Smooth muscle cell (in vitro differentiated cells): ENCODE measurements around the gene GFPT2. TPM values are rescaled to one million over a fixed set of nuclear protein-coding genes. Genes with fewer than 3 reads are reported as not detected.

Experiments used
- DNase-seq: peaks from one replicate; lab custom pipeline; 2025; ENCODE audit not compliant: unreplicated experiment; lab: John Stamatoyannopoulos, UW
- H2AFZ ChIP-seq: fragments of 200-600 bp; sonication (generic); 2 replicates; pipeline ENCODE4 v1.6.0; 2016; ENCODE audit warnings: antibody characterized with exemption, low read depth, mild to moderate bottlenecking
- H3F3A ChIP-seq: fragments of 200-600 bp; sonication (generic); 2 replicates; pipeline ENCODE4 v1.6.0; 2017; ENCODE audit warnings: antibody characterized with exemption, low read depth
- H3K27ac ChIP-seq: fragments of 200-600 bp; sonication (generic); 2 replicates; pipeline ENCODE4 v1.5.1; 2016; ENCODE audit warnings: low read depth, mild to moderate bottlenecking
- H3K27me3 ChIP-seq: fragments of 200-600 bp; sonication (generic); 2 replicates; pipeline ENCODE4 v1.6.1; 2016; ENCODE audit warnings: low read depth, mild to moderate bottlenecking
- H3K36me3 ChIP-seq: fragments of 200-600 bp; sonication (generic); 2 replicates; pipeline ENCODE4 v1.5.1; 2016; ENCODE audit warnings: low read depth
- H3K4me1 ChIP-seq: fragments of 200-600 bp; sonication (generic); 2 replicates; pipeline ENCODE4 v1.5.1; 2016; ENCODE audit warnings: low read depth
- H3K4me2 ChIP-seq: fragments of 200-600 bp; sonication (generic); 2 replicates; pipeline ENCODE4 v1.6.0; 2016; ENCODE audit warnings: mild to moderate bottlenecking
- H3K4me3 ChIP-seq: fragments of 200-600 bp; sonication (generic); 2 replicates; pipeline ENCODE4 v1.5.1; 2016; ENCODE audit warnings: mild to moderate bottlenecking
- H3K79me2 ChIP-seq: fragments of 200-600 bp; sonication (generic); 2 replicates; pipeline ENCODE4 v1.6.0; 2016; ENCODE audit warnings: low read depth, mild to moderate bottlenecking
- H3K9ac ChIP-seq: fragments of 200-600 bp; sonication (generic); 2 replicates; pipeline ENCODE4 v1.6.0; 2016; ENCODE audit warnings: low read depth
- H3K9me3 ChIP-seq: fragments of 200-600 bp; sonication (generic); replicated peaks from 2 replicates; pipeline ENCODE4 v1.5.1; 2016; ENCODE audit warnings: low read depth
- H4K20me1 ChIP-seq: fragments of 200-600 bp; sonication (generic); 2 replicates; pipeline ENCODE4 v1.6.0; 2016; ENCODE audit warnings: low read depth
- WGBS: methylation state at CpG from one replicate; pipeline ENCODE4 v1.1.7; 2016; ENCODE audit warnings: low lambda C conversion rate; 5-methylcytosine and 5-hydroxymethylcytosine counted together
- polyA plus RNA-seq: library from polyadenylated mRNA; unstranded; fragments of >200 nt; fragmentation: Nextera tagmentation; extraction: Ambion mirVana; gene quantifications from 2 replicates; pipeline ENCODE4 v1.2.1, GENCODE V29; 2016
- total RNA-seq: library from RNA; depleted of rRNA; stranded (reverse); fragments of >200 nt; gene quantifications from 2 replicates; pipeline ENCODE4 v1.2.3, GENCODE V29; 2014
- TF ChIP-seq, protein P1 (sequence below): fragments of 200-600 bp; sonication (generic); IDR thresholded peaks from 2 replicates; pipeline ENCODE4 v1.5.1; 2017; ENCODE audit warnings: borderline replicate concordance, mild to moderate bottlenecking, antibody characterized with exemption; ENCODE audit not compliant: insufficient read depth, poor library complexity, severe bottlenecking

Gene GFPT2
- total and polyA plus RNA-seq, 2 experiments from 2014 or later, result 137 to 243 TPM

DNA sequence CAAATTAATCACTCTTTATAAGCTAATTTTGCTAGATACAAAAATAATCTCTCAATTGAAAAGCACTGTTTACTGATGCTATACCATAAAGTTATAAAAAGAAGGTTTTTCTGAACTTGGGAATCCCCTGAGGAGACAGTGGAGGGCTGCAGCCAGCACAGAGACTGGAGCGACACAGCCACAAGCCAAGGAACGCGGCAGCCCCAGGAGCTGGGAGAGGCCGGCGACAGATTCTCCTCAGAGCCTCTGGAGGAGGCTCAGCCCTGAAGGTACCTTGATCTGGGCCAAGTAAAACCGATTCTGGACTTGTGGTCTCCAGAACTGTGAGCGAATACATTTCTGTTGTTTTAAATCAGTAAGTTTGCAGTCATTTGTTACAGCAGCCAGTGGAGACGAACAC, 3.7 kb downstream of the GFPT2 start:
- Histone ChIP-seq H3K27me3 (peaks cover 5% of the 10 kb centered on the region), H3K27ac (peak overlapping the region; percentile 66), H3K4me1 (peaks cover 40% of the 10 kb centered on the region), H3K9ac (peak overlapping the region; percentile 9), H4K20me1 (peaks cover 87% of the 10 kb centered on the region), H3K4me3 (peak overlapping the region; percentile 62), H3K9me3 (no peaks in the 10 kb centered on the region), H2AFZ (no peak overlapping the region), H3K4me2 (peak overlapping the region; percentile 97), H3F3A (peaks cover 5% of the 10 kb centered on the region), H3K36me3 (no peaks in the 10 kb centered on the region), H3K79me2 (peaks cover 87% of the 10 kb centered on the region)
- no peak for DNase-seq
- TF ChIP-seq, protein P1, sequence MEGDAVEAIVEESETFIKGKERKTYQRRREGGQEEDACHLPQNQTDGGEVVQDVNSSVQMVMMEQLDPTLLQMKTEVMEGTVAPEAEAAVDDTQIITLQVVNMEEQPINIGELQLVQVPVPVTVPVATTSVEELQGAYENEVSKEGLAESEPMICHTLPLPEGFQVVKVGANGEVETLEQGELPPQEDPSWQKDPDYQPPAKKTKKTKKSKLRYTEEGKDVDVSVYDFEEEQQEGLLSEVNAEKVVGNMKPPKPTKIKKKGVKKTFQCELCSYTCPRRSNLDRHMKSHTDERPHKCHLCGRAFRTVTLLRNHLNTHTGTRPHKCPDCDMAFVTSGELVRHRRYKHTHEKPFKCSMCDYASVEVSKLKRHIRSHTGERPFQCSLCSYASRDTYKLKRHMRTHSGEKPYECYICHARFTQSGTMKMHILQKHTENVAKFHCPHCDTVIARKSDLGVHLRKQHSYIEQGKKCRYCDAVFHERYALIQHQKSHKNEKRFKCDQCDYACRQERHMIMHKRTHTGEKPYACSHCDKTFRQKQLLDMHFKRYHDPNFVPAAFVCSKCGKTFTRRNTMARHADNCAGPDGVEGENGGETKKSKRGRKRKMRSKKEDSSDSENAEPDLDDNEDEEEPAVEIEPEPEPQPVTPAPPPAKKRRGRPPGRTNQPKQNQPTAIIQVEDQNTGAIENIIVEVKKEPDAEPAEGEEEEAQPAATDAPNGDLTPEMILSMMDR, result no peak
- 86% methylated on average over 8 of the region's 8 CpGs for WGBS

DNA sequence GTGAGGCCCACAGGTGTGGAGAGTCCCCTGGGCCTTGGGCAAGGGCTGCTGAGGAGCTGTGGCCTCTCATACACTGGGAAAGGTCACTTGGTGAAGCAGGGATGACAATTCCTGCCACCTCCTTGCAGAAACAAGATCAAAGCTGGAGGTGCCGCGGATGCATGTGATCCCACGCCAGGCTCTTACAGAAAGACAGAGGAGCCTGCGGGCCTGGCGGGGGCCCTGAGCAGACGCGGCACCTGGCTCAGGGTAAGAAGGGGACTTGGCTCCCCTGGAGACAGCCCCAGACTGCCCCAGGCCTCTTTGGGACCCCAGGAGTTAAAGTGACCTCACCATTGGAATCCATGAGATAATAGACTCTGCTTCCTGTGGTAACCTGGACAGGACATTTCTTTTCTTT, 4.8 kb downstream of the GFPT2 start:
- H3F3A ChIP-seq, result peaks cover 10% of the 10 kb centered on the region
- 84% methylated on average over 7 of the region's 7 CpGs for WGBS
- no peaks in the 10 kb centered on the region for H3K9me3 ChIP-seq
- no peak overlapping the region for H3K9ac ChIP-seq
- peaks cover 5% of the 10 kb centered on the region for H3K27me3 ChIP-seq
- no peaks in the 10 kb centered on the region for H3K36me3 ChIP-seq
- no peak overlapping the region for H3K4me3 ChIP-seq
- peak overlapping the region; percentile 66 for H3K27ac ChIP-seq
- no peak for DNase-seq
- H3K4me2 ChIP-seq, result peak overlapping the region; percentile 97
- TF ChIP-seq, protein P1, result no peak
- peaks cover 96% of the 10 kb centered on the region for H3K79me2 ChIP-seq
- H3K4me1 ChIP-seq, result peaks cover 43% of the 10 kb centered on the region
- peaks cover 98% of the 10 kb centered on the region for H4K20me1 ChIP-seq
- H2AFZ ChIP-seq, result no peak overlapping the region

DNA sequence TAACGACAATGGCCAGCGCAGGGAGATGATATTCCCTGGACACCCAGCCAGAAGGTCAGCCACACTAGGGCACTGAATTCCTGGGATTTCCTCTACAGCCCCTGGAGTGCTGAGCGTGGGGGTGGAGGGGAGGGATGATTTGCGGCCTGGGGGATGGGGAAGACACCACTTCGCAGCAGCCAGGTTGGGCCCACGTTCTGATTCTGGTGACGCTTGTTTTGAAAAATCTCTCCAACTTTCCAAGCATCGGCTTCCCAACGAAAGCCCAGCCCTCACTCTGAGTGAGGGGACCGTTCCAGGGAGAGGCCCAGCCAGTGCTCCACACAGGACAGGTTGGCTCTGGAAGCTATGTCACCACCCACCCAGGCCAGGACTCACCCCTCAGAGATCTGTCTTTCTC, 5.4 kb downstream of the GFPT2 start:
- Histone ChIP-seq H4K20me1 (peaks cover 100% of the 10 kb centered on the region), H3K27me3 (peaks cover 4% of the 10 kb centered on the region), H3K27ac (peak overlapping the region; percentile 66), H3K9me3 (no peaks in the 10 kb centered on the region), H3K4me1 (peaks cover 48% of the 10 kb centered on the region), H3K9ac (no peak overlapping the region), H3K4me3 (no peak overlapping the region), H3F3A (peaks cover 14% of the 10 kb centered on the region), H3K36me3 (no peaks in the 10 kb centered on the region), H3K4me2 (peak overlapping the region; percentile 97), H2AFZ (no peak overlapping the region), H3K79me2 (peaks cover 98% of the 10 kb centered on the region)
- DNase-seq, result no peak
- TF ChIP-seq, protein P1, result no peak
- 31% methylated on average over 10 of the region's 10 CpGs for WGBS

DNA sequence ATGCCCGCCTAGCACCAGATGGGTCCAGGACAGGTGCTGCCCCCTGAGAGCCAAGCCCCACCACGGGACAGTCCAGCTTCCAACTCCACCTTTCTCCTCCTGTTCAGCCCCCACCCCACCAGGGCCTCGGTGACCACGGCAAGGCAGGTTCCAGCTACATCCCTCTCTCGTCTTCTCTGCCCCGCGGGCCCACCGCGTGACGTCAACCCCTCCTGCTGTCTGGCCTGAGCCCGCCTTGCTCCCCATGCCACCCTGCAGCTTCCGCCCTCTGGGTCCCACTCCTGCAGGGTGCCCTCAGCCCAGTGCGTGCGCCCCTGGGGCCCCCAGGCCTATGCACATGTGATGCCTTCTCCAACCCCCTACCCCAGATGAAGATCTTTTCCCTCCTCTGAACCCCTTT, 6.8 kb downstream of the GFPT2 start:
- peaks cover 98% of the 10 kb centered on the region for H3K79me2 ChIP-seq

More for the DNA sequence above, 6.8 kb downstream of the GFPT2 start:
- H3K9me3 ChIP-seq, result no peaks in the 10 kb centered on the region
- no peak overlapping the region for H2AFZ ChIP-seq
- peaks cover 100% of the 10 kb centered on the region for H4K20me1 ChIP-seq
- H3K4me1 ChIP-seq, result peaks cover 48% of the 10 kb centered on the region
- TF ChIP-seq, protein P1, result no peak
- H3K27ac ChIP-seq, result peak overlapping the region; percentile 66
- no peaks in the 10 kb centered on the region for H3K27me3 ChIP-seq
- H3K4me2 ChIP-seq, result peak overlapping the region; percentile 28
- DNase-seq, result no peak
- no peak overlapping the region for H3K4me3 ChIP-seq
- H3F3A ChIP-seq, result peaks cover 22% of the 10 kb centered on the region
- 98% methylated on average over 14 of the region's 14 CpGs for WGBS
- H3K36me3 ChIP-seq, result no peaks in the 10 kb centered on the region
- H3K9ac ChIP-seq, result no peak overlapping the region
